RWPE2 (cell line): ENCODE measurements around the gene REPIN1.
A peak's percentile ranks its signal among the peaks of the same experiment; 100 is the strongest.

Experiments
- ATAC-seq: fragments of 200-7000 bp; cut with Tn5 transposase; 3 replicates; pipeline ENCODE4 v1.9.1; 2021; ENCODE audit warnings: low read depth
- DNase-seq: peaks from one replicate; pipeline ENCODE4 v3.0.0-alpha.2; 2020; ENCODE audit warnings: low spot score
- H3K27ac ChIP-seq: fragments of 450-650 bp; 2 replicates; pipeline ENCODE4 v1.5.1; 2017; ENCODE audit warnings: mild to moderate bottlenecking; ENCODE audit not compliant: poor library complexity, severe bottlenecking
- H3K27me3 ChIP-seq: fragments of 250-450 bp; sonication (Bioruptor Pico); 2 replicates; pipeline ENCODE4 v1.5.1; 2021; ENCODE audit warnings: mild to moderate bottlenecking, moderate library complexity; ENCODE audit not compliant: insufficient read depth, poor library complexity, severe bottlenecking
- H3K36me3 ChIP-seq: fragments of 250-450 bp; sonication (Bioruptor Pico); 2 replicates; pipeline ENCODE4 v1.5.1; 2020; ENCODE audit warnings: low read depth, mild to moderate bottlenecking, moderate library complexity
- H3K4me1 ChIP-seq: fragments of 250-450 bp; sonication (Bioruptor Pico); 2 replicates; pipeline ENCODE4 v1.5.1; 2021; ENCODE audit warnings: mild to moderate bottlenecking, moderate library complexity; ENCODE audit not compliant: insufficient read depth, poor library complexity, severe bottlenecking
- H3K4me3 ChIP-seq: fragments of 250-450 bp; sonication (Bioruptor Pico); 2 replicates; pipeline ENCODE4 v1.5.1; 2021; ENCODE audit warnings: mild to moderate bottlenecking, moderate library complexity; ENCODE audit not compliant: severe bottlenecking
- H3K9me3 ChIP-seq: fragments of 250-450 bp; sonication (Bioruptor Pico); 2 replicates; pipeline ENCODE4 v1.5.1; 2021; ENCODE audit warnings: mild to moderate bottlenecking, moderate library complexity; ENCODE audit not compliant: severe bottlenecking
- CTCF ChIP-seq: fragments of 450-650 bp; IDR thresholded peaks from one replicate; pipeline ENCODE4 v1.5.1; 2017; ENCODE audit warnings: mild to moderate bottlenecking, moderate library complexity; ENCODE audit not compliant: poor library complexity, severe bottlenecking

Gene REPIN1

GRCh38 chr7:150332852-150333635, 35.6 kb upstream of the REPIN1 start:
- Histone ChIP-seq H3K4me1 (no peaks in the 10 kb centered on the region), H3K36me3 (peaks cover 6% of the 10 kb centered on the region; the same call in 1 of the 2 replicates), H3K9me3 (no peaks in the 10 kb centered on the region), H3K4me3 (no peak overlapping the region), H3K27me3 (no peaks in the 10 kb centered on the region), H3K27ac (no peak overlapping the region)
- DNase-seq (no peak), ATAC-seq (0 out of 3 replicates have a peak, but pooled peaks have one; percentile 39)
- TF ChIP-seq CTCF: no peak

GRCh38 chr7:150333659-150334058, 35.0 kb upstream of the REPIN1 start:
- H3K4me1 ChIP-seq: no peaks in the 10 kb centered on the region
- DNase-seq (no peak), ATAC-seq (no peak)
- H3K9me3 ChIP-seq: no peaks in the 10 kb centered on the region
- H3K27me3 ChIP-seq: no peaks in the 10 kb centered on the region
- TF ChIP-seq CTCF: no peak
- no peak overlapping the region for H3K27ac ChIP-seq
- no peak overlapping the region for H3K4me3 ChIP-seq
- 0 out of 2 replicates have a peak, but pooled peaks cover 3% of the 10 kb centered on the region for H3K36me3 ChIP-seq

GRCh38 chr7:150334108-150334507, 34.5 kb upstream of the REPIN1 start:
- TF ChIP-seq CTCF: no peak
- H3K9me3 ChIP-seq: no peaks in the 10 kb centered on the region
- ATAC-seq: no peak
- no peaks in the 10 kb centered on the region for H3K4me1 ChIP-seq
- H3K27ac ChIP-seq: no peak overlapping the region
- H3K27me3 ChIP-seq: no peaks in the 10 kb centered on the region
- no peak overlapping the region for H3K4me3 ChIP-seq
- H3K36me3 ChIP-seq: no peaks in the 10 kb centered on the region
- no peak for DNase-seq

GRCh38 chr7:150335108-150335773, 33.4 kb upstream of the REPIN1 start:
- no peak for ATAC-seq
- no peak for DNase-seq
- Histone ChIP-seq H3K4me1 (no peaks in the 10 kb centered on the region), H3K27ac (no peak overlapping the region), H3K9me3 (no peaks in the 10 kb centered on the region), H3K36me3 (no peaks in the 10 kb centered on the region), H3K4me3 (no peak overlapping the region), H3K27me3 (peaks cover 4% of the 10 kb centered on the region)
- no peak for TF ChIP-seq CTCF

- peaks cover 9% of the 10 kb centered on the region for H3K27me3 ChIP-seq
- no peak overlapping the region for H3K27ac ChIP-seq
- no peak overlapping the region for H3K4me3 ChIP-seq
- no peak for ATAC-seq
- DNase-seq: no peak
- no peaks in the 10 kb centered on the region for H3K4me1 ChIP-seq
- TF ChIP-seq CTCF: no peak
- H3K36me3 ChIP-seq: no peaks in the 10 kb centered on the region
- H3K9me3 ChIP-seq: no peaks in the 10 kb centered on the region
Observed at GRCh38 chr7:150335774-150336112, 32.9 kb upstream of the REPIN1 start.
